Adrenal gland (tissue), 5 donors: ENCODE data around the gene NEXMIF.

Experiments
- POLR2A ChIP-seq, 2 donors: fragments of 450-650 bp; IDR thresholded peaks; one replicate each; pipeline ENCODE4 v1.6.1; 2017; ENCODE audit warnings: antibody characterized with exemption in 2 of 2, mild to moderate bottlenecking in 2 of 2, moderate library complexity in 1 of 2
- TF ChIP-seq, protein P1 (sequence below), 6 experiments: fragments of 450-650 bp in 4 of 6; fragments of 200-600 bp in 2 of 6; sonication (generic) in 1 of 6; IDR thresholded peaks; 1 replicate in 5 of 6; 2 replicates in 1 of 6; pipeline versions ENCODE4 v1.5.1 to v1.8.0; 2016 to 2021; ENCODE audit warnings: antibody characterized with exemption in 6 of 6, mild to moderate bottlenecking in 2 of 6, moderate library complexity in 1 of 6
- donor health status: DM: no; HTN: no; CAD: no.

DNA sequence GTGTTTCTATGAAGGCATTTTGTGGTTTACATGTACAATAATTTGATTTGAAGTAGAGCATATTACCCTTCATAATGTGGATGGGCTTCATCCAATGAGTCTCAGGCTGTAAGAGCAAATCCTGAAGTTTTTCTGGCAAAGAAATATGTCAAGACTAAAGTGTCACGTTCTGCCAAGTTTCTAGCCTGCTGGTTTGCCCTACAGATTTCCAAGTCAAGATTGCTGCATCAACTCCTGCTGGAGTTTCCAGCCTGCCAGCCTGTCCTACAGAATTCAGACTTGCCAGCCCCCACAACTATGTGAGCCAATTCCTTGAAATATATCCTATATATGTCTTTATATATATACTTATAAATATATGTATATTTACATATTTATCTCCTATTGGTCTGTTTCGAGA lies 240.8 kb downstream of the NEXMIF start:
- TF ChIP-seq, protein P1, sequence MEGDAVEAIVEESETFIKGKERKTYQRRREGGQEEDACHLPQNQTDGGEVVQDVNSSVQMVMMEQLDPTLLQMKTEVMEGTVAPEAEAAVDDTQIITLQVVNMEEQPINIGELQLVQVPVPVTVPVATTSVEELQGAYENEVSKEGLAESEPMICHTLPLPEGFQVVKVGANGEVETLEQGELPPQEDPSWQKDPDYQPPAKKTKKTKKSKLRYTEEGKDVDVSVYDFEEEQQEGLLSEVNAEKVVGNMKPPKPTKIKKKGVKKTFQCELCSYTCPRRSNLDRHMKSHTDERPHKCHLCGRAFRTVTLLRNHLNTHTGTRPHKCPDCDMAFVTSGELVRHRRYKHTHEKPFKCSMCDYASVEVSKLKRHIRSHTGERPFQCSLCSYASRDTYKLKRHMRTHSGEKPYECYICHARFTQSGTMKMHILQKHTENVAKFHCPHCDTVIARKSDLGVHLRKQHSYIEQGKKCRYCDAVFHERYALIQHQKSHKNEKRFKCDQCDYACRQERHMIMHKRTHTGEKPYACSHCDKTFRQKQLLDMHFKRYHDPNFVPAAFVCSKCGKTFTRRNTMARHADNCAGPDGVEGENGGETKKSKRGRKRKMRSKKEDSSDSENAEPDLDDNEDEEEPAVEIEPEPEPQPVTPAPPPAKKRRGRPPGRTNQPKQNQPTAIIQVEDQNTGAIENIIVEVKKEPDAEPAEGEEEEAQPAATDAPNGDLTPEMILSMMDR (IDR thresholded peaks at IDR 0.05) = no peak
- no peak for TF ChIP-seq POLR2A (IDR thresholded peaks at IDR 0.05)
